ENCODE data around the gene PLEKHM2.

DNA sequence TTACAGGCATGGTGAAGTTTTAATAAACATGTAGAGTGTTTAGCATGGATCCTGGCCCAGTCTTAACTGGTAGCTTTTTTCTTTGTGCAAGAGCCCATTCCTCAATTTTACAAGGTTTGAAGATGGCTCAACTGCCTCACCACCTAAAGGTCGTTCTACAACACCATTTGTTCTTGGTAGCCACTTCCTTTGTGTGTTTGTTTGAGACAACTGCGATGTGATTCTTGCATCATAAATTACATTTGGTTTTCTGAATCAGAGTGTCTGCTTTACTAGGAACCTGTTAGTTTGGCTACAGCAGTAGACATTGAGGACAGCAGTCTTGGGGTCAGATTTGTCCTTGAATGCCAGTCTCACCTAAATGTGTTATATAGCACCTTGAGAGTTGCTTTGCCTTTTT, 3.3 kb downstream of the PLEKHM2 start:
- TF ChIP-seq, protein P1, sequence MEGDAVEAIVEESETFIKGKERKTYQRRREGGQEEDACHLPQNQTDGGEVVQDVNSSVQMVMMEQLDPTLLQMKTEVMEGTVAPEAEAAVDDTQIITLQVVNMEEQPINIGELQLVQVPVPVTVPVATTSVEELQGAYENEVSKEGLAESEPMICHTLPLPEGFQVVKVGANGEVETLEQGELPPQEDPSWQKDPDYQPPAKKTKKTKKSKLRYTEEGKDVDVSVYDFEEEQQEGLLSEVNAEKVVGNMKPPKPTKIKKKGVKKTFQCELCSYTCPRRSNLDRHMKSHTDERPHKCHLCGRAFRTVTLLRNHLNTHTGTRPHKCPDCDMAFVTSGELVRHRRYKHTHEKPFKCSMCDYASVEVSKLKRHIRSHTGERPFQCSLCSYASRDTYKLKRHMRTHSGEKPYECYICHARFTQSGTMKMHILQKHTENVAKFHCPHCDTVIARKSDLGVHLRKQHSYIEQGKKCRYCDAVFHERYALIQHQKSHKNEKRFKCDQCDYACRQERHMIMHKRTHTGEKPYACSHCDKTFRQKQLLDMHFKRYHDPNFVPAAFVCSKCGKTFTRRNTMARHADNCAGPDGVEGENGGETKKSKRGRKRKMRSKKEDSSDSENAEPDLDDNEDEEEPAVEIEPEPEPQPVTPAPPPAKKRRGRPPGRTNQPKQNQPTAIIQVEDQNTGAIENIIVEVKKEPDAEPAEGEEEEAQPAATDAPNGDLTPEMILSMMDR (IDR thresholded peaks at IDR 0.05; ENCODE audit: poor library complexity, severe bottlenecking): no peak
- TF ChIP-seq REST (IDR thresholded peaks at IDR 0.05; ENCODE audit: borderline replicate concordance) (no peak), EZH2 (IDR thresholded peaks at IDR 0.05; ENCODE audit: borderline replicate concordance, insufficient read depth, low read length, poor library complexity, severe bottlenecking) (no peak), EP300 (conservative IDR thresholded peaks at IDR 0.05; ENCODE audit: poor library complexity, severe bottlenecking) (no peak), POLR2AphosphoS5 (IDR thresholded peaks at IDR 0.05) (no peak), SMC3 (conservative IDR thresholded peaks at IDR 0.05; ENCODE audit: poor library complexity) (no peak), RAD21 (conservative IDR thresholded peaks at IDR 0.05) (no peak)
